Uterus (tissue), 2 donors: Measurements from ENCODE around the gene SGO1.

ENCODE experiments used
- POLR2A ChIP-seq, 2 donors: fragments of 450-650 bp; IDR thresholded peaks; one replicate each; pipeline ENCODE4 v1.6.1; 2016; ENCODE audit warnings: antibody characterized with exemption in 2 of 2, mild to moderate bottlenecking in 1 of 2, moderate library complexity in 1 of 2
- TF ChIP-seq, protein P1 (sequence below), 4 experiments: fragments of 200-600 bp in 2 of 4; fragments of 450-650 bp in 2 of 4; sonication (generic) in 2 of 4; IDR thresholded peaks; one replicate each; pipeline ENCODE4 v1.5.1; 2016 to 2019; ENCODE audit warnings: antibody characterized with exemption in 4 of 4, mild to moderate bottlenecking in 2 of 4, moderate library complexity in 1 of 4

DNA sequence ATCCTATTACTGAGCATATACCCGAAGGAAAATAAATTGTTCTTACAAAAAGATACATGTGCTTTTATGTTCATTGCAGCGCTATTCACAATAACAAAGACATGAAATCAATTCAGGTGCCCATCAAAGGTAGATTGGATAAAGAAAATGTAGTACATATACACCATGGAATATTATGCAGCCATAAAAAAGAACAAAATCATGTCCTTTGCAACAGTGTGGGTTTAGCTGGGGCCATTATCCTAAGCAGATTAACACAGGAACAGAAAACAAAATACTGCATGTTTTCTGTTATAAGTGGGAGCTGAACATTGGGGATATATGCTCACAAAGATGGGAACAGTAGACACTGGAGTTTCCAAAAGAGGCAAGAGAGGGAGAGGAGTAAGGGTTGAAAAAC is 42.5 kb downstream of the SGO1 start:
- TF ChIP-seq, protein P1, sequence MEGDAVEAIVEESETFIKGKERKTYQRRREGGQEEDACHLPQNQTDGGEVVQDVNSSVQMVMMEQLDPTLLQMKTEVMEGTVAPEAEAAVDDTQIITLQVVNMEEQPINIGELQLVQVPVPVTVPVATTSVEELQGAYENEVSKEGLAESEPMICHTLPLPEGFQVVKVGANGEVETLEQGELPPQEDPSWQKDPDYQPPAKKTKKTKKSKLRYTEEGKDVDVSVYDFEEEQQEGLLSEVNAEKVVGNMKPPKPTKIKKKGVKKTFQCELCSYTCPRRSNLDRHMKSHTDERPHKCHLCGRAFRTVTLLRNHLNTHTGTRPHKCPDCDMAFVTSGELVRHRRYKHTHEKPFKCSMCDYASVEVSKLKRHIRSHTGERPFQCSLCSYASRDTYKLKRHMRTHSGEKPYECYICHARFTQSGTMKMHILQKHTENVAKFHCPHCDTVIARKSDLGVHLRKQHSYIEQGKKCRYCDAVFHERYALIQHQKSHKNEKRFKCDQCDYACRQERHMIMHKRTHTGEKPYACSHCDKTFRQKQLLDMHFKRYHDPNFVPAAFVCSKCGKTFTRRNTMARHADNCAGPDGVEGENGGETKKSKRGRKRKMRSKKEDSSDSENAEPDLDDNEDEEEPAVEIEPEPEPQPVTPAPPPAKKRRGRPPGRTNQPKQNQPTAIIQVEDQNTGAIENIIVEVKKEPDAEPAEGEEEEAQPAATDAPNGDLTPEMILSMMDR (IDR thresholded peaks at IDR 0.05): no peak
- TF ChIP-seq POLR2A (IDR thresholded peaks at IDR 0.05): no peak
